Measurements from ENCODE around the gene ATP8B1. TPM values are rescaled to one million over a fixed set of nuclear protein-coding genes. Genes with fewer than 3 reads are reported as not detected.

The ATP8B1 gene
- total RNA-seq, 1 experiment from 2014 or later, result 1.1 TPM

DNA sequence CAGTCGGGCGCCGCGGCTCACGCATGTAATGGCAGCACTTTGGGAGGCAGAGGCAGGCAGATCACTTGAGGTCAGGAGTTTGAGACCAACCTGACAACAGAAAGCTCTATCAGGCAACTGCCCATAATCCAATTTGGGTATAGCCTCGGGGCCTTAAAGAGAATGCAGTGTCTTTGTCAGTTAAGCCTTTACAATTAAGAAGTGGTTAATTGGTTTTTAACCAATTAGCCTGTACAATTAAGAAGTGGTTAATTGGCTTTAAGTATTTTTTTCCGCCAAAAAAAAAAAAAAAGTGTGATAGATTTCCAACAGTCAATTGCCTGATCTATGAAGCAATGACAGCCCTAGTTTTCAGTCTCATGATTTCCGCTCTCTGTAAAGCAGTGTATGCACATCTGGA lies 106.8 kb downstream of the ATP8B1 start:
- Mint-ChIP-seq H3K9me3 (no peaks in the 10 kb centered on the region), H3K36me3 (ENCODE audit: insufficient read depth in 1 of 3, low read depth in 3 of 3) (no peaks in the 10 kb centered on the region), H3K4me3 (no peak overlapping the region), H3K27me3 (ENCODE audit: low read depth) (no peaks in the 10 kb centered on the region), H3K4me1 (peaks cover 4 to 12% of the 10 kb centered on the region in 2 experiments; a peak in 3 of 4 replicates), H3K27ac (peak overlapping the region in 1 of 3 experiments; percentile 72; a peak in 1 of 7 replicates)
- no peak overlapping the region for H3K27ac ChIP-seq (ENCODE audit: insufficient read length, low read depth, low read length)
- H3K4ac ChIP-seq (ENCODE audit: low read depth, low read length), result no peak overlapping the region
- H3K27me3 ChIP-seq (ENCODE audit: insufficient read depth, low read length), result no peaks in the 10 kb centered on the region
- H2BK15ac ChIP-seq (ENCODE audit: low read depth, low read length), result no peak overlapping the region
- no peaks in the 10 kb centered on the region for H3K4me1 ChIP-seq (ENCODE audit: insufficient read depth, low read length)
- H4K20me1 ChIP-seq (ENCODE audit: control insufficient read depth, insufficient read depth, insufficient read length), result no peaks in the 10 kb centered on the region
- no CpG with 5 or more reads among the region's 8 CpGs for WGBS (ENCODE audit: extremely low coverage, insufficient read length, low lambda C conversion rate)
- no peaks in the 10 kb centered on the region for H3K9me3 ChIP-seq (ENCODE audit: control insufficient read depth, low read depth, low read length)
- no peaks in the 10 kb centered on the region for H3K79me2 ChIP-seq (ENCODE audit: insufficient read depth, low read length)
- no peak overlapping the region for H2AFZ ChIP-seq (ENCODE audit: low read length)
- no peak overlapping the region for H3K14ac ChIP-seq (ENCODE audit: insufficient read depth, low read length)
- H4K5ac ChIP-seq (ENCODE audit: insufficient read length, low read depth, low read length), result no peak overlapping the region
- no peak overlapping the region for H2AK5ac ChIP-seq (ENCODE audit: insufficient read length, low read length)
- no peak overlapping the region for H3K18ac ChIP-seq (ENCODE audit: insufficient read length, low read depth, low read length)
- no peaks in the 10 kb centered on the region for H3K23me2 ChIP-seq (ENCODE audit: insufficient read length, low read depth, low read length, poor library complexity, severe bottlenecking)
- H3K23ac ChIP-seq (ENCODE audit: insufficient read length, low read depth, low read length), result no peak overlapping the region
- no peak overlapping the region for H2BK5ac ChIP-seq (ENCODE audit: insufficient read length, low read length)
- H2BK12ac ChIP-seq (ENCODE audit: insufficient read length, low read depth, low read length), result no peak overlapping the region
- TF ChIP-seq, protein P1, sequence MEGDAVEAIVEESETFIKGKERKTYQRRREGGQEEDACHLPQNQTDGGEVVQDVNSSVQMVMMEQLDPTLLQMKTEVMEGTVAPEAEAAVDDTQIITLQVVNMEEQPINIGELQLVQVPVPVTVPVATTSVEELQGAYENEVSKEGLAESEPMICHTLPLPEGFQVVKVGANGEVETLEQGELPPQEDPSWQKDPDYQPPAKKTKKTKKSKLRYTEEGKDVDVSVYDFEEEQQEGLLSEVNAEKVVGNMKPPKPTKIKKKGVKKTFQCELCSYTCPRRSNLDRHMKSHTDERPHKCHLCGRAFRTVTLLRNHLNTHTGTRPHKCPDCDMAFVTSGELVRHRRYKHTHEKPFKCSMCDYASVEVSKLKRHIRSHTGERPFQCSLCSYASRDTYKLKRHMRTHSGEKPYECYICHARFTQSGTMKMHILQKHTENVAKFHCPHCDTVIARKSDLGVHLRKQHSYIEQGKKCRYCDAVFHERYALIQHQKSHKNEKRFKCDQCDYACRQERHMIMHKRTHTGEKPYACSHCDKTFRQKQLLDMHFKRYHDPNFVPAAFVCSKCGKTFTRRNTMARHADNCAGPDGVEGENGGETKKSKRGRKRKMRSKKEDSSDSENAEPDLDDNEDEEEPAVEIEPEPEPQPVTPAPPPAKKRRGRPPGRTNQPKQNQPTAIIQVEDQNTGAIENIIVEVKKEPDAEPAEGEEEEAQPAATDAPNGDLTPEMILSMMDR (conservative IDR thresholded peaks at IDR 0.05), result no peak
- no peak overlapping the region for H4K8ac ChIP-seq (replicated peaks; ENCODE audit: insufficient read length, low read depth, low read length)
- no peak overlapping the region for H4K91ac ChIP-seq (ENCODE audit: insufficient read length, low read depth, low read length)
- no peak overlapping the region for H2BK120ac ChIP-seq (ENCODE audit: low read depth, low read length, poor library complexity, severe bottlenecking)
- no peak for DNase-seq
- H3K9ac ChIP-seq (ENCODE audit: extremely low read depth, insufficient read length, low read length), result no peak overlapping the region
- H3K4me2 ChIP-seq (ENCODE audit: insufficient read depth, insufficient read length, low read length), result no peak overlapping the region
- no peak overlapping the region for H2BK20ac ChIP-seq (ENCODE audit: low read depth, low read length, poor library complexity, severe bottlenecking)
- no peak overlapping the region for H3K56ac ChIP-seq (ENCODE audit: insufficient read length, low read depth, low read length)
- H3T11ph ChIP-seq (ENCODE audit: low read length), result no peak overlapping the region
- H3K79me1 ChIP-seq (ENCODE audit: insufficient read depth, low read depth, low read length, poor library complexity, severe bottlenecking), result no peaks in the 10 kb centered on the region

Data from H9 (cell line).